Endothelial cell of umbilical vein (primary cell): Measurements from ENCODE around the gene PPP4R4.
"Not testable (repeated sequence)": the region's sequence is repeated elsewhere in the genome, so short reads cannot be mapped to it uniquely, and the experiment has no call there.

Source experiments
- EZH2 ChIP-seq: IDR thresholded peaks from 2 replicates; pipeline ENCODE4 v1.6.1; 2012; ENCODE audit warnings: borderline replicate concordance, low read depth, mild to moderate bottlenecking, moderate library complexity, low read length, inconsistent platforms; ENCODE audit not compliant: severe bottlenecking
- FOS ChIP-seq: IDR thresholded peaks from 2 replicates; pipeline ENCODE4 v1.6.1; 2011; ENCODE audit warnings: mild to moderate bottlenecking, low read length, moderate library complexity, borderline replicate concordance; ENCODE audit not compliant: insufficient read depth
- GATA2 ChIP-seq: IDR thresholded peaks from 2 replicates; pipeline ENCODE4 v1.7.0; 2011; ENCODE audit warnings: low read depth, mild to moderate bottlenecking, moderate library complexity, mixed read lengths, low read length; ENCODE audit not compliant: insufficient read length, insufficient read depth
- MYC ChIP-seq: IDR thresholded peaks from one replicate; pipeline ENCODE4 v1.6.1; 2011; ENCODE audit warnings: mild to moderate bottlenecking, low read depth, low read length
- POLR2A ChIP-seq: IDR thresholded peaks from 2 replicates; pipeline ENCODE4 v1.6.1; 2012; ENCODE audit warnings: low read depth, mild to moderate bottlenecking, control low read depth, low read length
- POLR2AphosphoS5 ChIP-seq: IDR thresholded peaks from 2 replicates; pipeline ENCODE4 v1.6.1; 2012; ENCODE audit warnings: low read depth, mild to moderate bottlenecking, control low read depth, low read length, moderate library complexity; ENCODE audit not compliant: insufficient read depth
- TF ChIP-seq, protein P1 (sequence below), 2 donors: IDR thresholded peaks; 1 replicate in 1 of 2; 2 replicates in 1 of 2; pipeline ENCODE4 v1.5.1; 2011; ENCODE audit warnings: low read length in 2 of 2, mild to moderate bottlenecking in 2 of 2, moderate library complexity in 2 of 2, control low read depth in 1 of 2, inconsistent platforms in 1 of 2, low read depth in 1 of 2; ENCODE audit not compliant: insufficient read depth in 1 of 2; ENCODE audit errors: extremely low read depth in 1 of 2
- TF ChIP-seq, protein P2 (sequence below): IDR thresholded peaks from 2 replicates; pipeline ENCODE4 v1.6.1; 2011; ENCODE audit not compliant: insufficient read depth, insufficient read length

DNA sequence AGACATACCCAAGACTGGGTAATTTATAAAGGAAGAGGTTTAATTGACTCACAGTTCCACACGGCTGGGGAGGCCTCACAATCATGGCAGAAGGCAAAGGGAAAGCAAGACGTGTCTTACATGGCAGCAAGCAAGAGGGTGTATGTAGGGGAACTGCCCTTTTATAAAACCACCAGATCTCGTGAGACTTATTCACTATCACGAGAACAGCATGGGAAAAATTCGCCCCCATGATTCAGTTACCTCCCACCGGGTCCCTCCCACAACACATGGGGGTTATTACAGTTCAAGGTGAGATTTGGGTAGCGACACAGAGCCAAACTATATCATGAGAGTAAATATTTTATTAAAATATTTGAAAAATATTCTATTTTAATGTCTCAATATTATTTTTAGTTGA is 94.5 kb downstream of the PPP4R4 start:
- TF ChIP-seq, protein P1, sequence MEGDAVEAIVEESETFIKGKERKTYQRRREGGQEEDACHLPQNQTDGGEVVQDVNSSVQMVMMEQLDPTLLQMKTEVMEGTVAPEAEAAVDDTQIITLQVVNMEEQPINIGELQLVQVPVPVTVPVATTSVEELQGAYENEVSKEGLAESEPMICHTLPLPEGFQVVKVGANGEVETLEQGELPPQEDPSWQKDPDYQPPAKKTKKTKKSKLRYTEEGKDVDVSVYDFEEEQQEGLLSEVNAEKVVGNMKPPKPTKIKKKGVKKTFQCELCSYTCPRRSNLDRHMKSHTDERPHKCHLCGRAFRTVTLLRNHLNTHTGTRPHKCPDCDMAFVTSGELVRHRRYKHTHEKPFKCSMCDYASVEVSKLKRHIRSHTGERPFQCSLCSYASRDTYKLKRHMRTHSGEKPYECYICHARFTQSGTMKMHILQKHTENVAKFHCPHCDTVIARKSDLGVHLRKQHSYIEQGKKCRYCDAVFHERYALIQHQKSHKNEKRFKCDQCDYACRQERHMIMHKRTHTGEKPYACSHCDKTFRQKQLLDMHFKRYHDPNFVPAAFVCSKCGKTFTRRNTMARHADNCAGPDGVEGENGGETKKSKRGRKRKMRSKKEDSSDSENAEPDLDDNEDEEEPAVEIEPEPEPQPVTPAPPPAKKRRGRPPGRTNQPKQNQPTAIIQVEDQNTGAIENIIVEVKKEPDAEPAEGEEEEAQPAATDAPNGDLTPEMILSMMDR (IDR thresholded peaks at IDR 0.05; ENCODE audit: extremely low read depth in 1 of 2, insufficient read depth in 1 of 2, low read depth in 1 of 2, low read length in 2 of 2), result not testable (repeated sequence)
- TF ChIP-seq POLR2A, POLR2AphosphoS5, EZH2, FOS, MYC, GATA2: not testable (repeated sequence)
- TF ChIP-seq, protein P2, sequence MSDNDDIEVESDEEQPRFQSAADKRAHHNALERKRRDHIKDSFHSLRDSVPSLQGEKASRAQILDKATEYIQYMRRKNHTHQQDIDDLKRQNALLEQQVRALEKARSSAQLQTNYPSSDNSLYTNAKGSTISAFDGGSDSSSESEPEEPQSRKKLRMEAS, result not testable (repeated sequence)
